Inferior parietal cortex (tissue), 1 donor: ENCODE data around the gene RAB34.
A peak's percentile ranks its signal among the peaks of the same experiment; 100 is the strongest.
"Not testable (repeated sequence)": the region's sequence is repeated elsewhere in the genome, so short reads cannot be mapped to it uniquely, and the experiment has no call there.

Experiments
- DNase-seq: peaks from one replicate; pipeline ENCODE4 v3.0.0-alpha.2; 2016; ENCODE audit errors: extremely low spot score

Gene RAB34

GRCh38 chr17:28728364-28729200 lies 10.9 kb upstream of the RAB34 start, which contains the start of gene NEK8:
Gene NEK8, plus strand, starts transcription at chr17:28728788. Its CDS starts 26 bp downstream, at chr17:28728814.
- peak; percentile 92 for DNase-seq

GRCh38 chr17:28726627-28727491 lies 9.2 kb upstream of the RAB34 start:
- DNase-seq = peak; percentile 95

GRCh38 chr17:28726226-28726626 lies 8.6 kb upstream of the RAB34 start, which contains the start of gene TLCD1:
Gene TLCD1, minus strand, starts transcription at chr17:28726233. Its CDS starts 136 bp downstream, at chr17:28726097.
- peak; percentile 44 for DNase-seq

GRCh38 chr17:28725660-28726225 lies 8.1 kb upstream of the RAB34 start:
- DNase-seq = peak; percentile 11

GRCh38 chr17:28725166-28725659 lies 7.5 kb upstream of the RAB34 start:
- peak; percentile 11 for DNase-seq

GRCh38 chr17:28724500-28725165 lies 7.0 kb upstream of the RAB34 start:
- DNase-seq = no peak

- DNase-seq = not testable (repeated sequence)
These were observed 6.3 kb upstream of the RAB34 start for GRCh38 chr17:28723836-28724499.

- DNase-seq = no peak
These were observed 5.6 kb upstream of the RAB34 start for GRCh38 chr17:28723159-28723835.

GRCh38 chr17:28722417-28723158 lies 4.9 kb upstream of the RAB34 start:
- DNase-seq = no peak

GRCh38 chr17:28720997-28721329 lies 3.3 kb upstream of the RAB34 start:
- not testable (repeated sequence) for DNase-seq

- no peak for DNase-seq
These were observed 2.8 kb upstream of the RAB34 start for GRCh38 chr17:28720247-28720996.

GRCh38 chr17:28719021-28719433 lies 1.4 kb upstream of the RAB34 start:
- no peak for DNase-seq

GRCh38 chr17:28718333-28719020 lies 809 bp upstream of the RAB34 start:
- no peak for DNase-seq

GRCh38 chr17:28716740-28717577 lies 709 bp downstream of the RAB34 start:
- no peak for DNase-seq

GRCh38 chr17:28715217-28715616 lies 2.5 kb downstream of the RAB34 start:
- DNase-seq = no peak

- DNase-seq = no peak
These were observed 3.4 kb downstream of the RAB34 start for GRCh38 chr17:28714281-28714680.

- DNase-seq = no peak
These were observed 4.8 kb downstream of the RAB34 start for GRCh38 chr17:28712705-28713415.
